ENCODE results near the gene STT3A. TPM values are rescaled to one million over a fixed set of nuclear protein-coding genes. Genes with fewer than 3 reads are reported as not detected.

Gene STT3A
- polyA plus RNA-seq, 4 donors = 192 to 228 (median 210) TPM

- DNase-seq (ENCODE audit: low read depth in 4 of 4, low spot score in 3 of 4) = no peak
Measured at GRCh38 chr11:125649465-125650166, 57.0 kb downstream of the STT3A start.

- DNase-seq (ENCODE audit: low read depth in 4 of 4, low spot score in 3 of 4) = no peak
Measured at GRCh38 chr11:125662689-125663088, 70.0 kb downstream of the STT3A start.

GRCh38 chr11:125663910-125664309 lies 71.3 kb downstream of the STT3A start:
- DNase-seq (ENCODE audit: low read depth in 4 of 4, low spot score in 3 of 4) = no peak

GRCh38 chr11:125667151-125667550 lies 74.5 kb downstream of the STT3A start:
- no peak for DNase-seq (ENCODE audit: low read depth in 4 of 4, low spot score in 3 of 4)

GRCh38 chr11:125670172-125670571 lies 77.5 kb downstream of the STT3A start:
- DNase-seq (ENCODE audit: low read depth in 4 of 4, low spot score in 3 of 4) = no peak

- DNase-seq (ENCODE audit: low read depth in 4 of 4, low spot score in 3 of 4) = no peak
Measured at GRCh38 chr11:125671561-125671960, 78.9 kb downstream of the STT3A start.

Other genes with a start within 250 kb of the STT3A start
- gene FEZ1, start 96.6 kb upstream of the STT3A start, polyA plus RNA-seq (ENCODE audit: insufficient read length in 4 of 4) = 10 to 100 TPM in 3 of 4 donors, 1 to 10 TPM in 1; 8.9 to 10.7 (median 10.3) TPM
- 100 to 1,000 TPM; 110 to 130 (median 121) TPM for gene EI24, start 23.4 kb upstream of the STT3A start, polyA plus RNA-seq (ENCODE audit: insufficient read length in 4 of 4)
- 10 to 100 TPM; 23.7 to 31.8 (median 26.3) TPM for gene CHEK1, start 32.3 kb downstream of the STT3A start, polyA plus RNA-seq (ENCODE audit: insufficient read length in 4 of 4)
- gene ACRV1, start 88.0 kb downstream of the STT3A start, polyA plus RNA-seq (ENCODE audit: insufficient read length in 4 of 4) = 1 to 10 TPM in 1 of 4 donors, under 1 TPM in 3; 0.75 to 1.3 (median 0.87) TPM
- gene PATE1, start 153.4 kb downstream of the STT3A start, polyA plus RNA-seq (ENCODE audit: insufficient read length in 4 of 4) = not detected
- under 1 TPM in 1 of 4 donors, not detected in 3; 0.11 TPM for gene PATE2, start 186.0 kb downstream of the STT3A start, polyA plus RNA-seq (ENCODE audit: insufficient read length in 4 of 4)
- not detected for gene PATE3, start 195.3 kb downstream of the STT3A start, polyA plus RNA-seq (ENCODE audit: insufficient read length in 4 of 4)
- gene PATE4, start 240.5 kb downstream of the STT3A start, polyA plus RNA-seq (ENCODE audit: insufficient read length in 4 of 4) = under 1 TPM in 2 of 4 donors, not detected in 2; 0.12 to 0.13 TPM